HG03439 (cell line): Measurements from ENCODE around the gene INAVA.
"Not testable (repeated sequence)": the region's sequence is repeated elsewhere in the genome, so short reads cannot be mapped to it uniquely, and the experiment has no call there.

ENCODE experiments used
- ATAC-seq: cut with Tn5 transposase; IDR thresholded peaks from one replicate; pipeline ENCODE4 v1.9.1; 2021; ENCODE audit warnings: mild to moderate bottlenecking, moderate library complexity; ENCODE audit not compliant: unreplicated experiment

INAVA gene

DNA sequence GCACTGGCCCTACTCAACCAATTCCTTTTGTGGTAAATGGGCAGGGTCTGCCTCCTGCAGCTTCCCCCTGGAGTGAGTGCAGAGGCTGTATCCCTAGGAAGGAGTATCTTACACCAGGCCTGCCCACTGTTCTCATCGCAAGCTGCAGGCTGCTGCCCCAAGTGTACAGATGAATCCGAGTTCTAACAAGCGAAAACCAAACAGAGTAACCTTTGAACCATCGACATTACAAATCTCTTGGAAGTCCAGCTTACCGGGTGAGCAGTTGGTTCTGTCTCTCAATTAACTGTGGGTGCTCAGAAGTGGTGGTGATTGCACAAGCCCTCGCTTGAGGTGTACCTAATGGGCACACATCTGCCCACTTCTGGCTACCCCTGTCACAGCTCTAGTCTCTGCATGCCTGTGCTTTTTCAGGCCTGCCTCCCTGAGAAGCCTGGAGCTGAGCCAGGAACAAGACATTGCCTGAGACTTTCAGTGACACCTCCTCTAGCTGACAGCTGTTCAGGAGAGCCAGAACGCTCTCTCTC is 22.7 kb downstream of the INAVA start:
- no peak for ATAC-seq

DNA sequence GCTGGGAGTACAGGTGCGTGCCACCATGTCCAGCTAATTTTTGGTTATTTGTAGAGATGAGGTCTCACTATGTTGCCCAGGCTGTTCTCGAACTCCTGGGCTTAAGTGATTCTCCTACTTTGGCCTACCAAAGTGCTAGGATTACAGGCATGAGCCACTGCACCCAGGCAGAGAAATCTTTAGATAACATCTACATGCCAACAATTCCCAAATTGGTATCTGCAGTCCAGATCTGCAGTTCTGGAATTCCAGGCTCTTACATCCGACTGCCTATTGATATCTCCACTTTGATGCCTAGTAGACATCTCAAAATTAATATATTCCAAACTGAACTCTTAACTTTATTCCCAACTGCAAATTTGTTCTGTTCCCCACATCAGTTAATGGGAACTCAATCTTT is 23.3 kb downstream of the INAVA start:
- ATAC-seq = no peak

DNA sequence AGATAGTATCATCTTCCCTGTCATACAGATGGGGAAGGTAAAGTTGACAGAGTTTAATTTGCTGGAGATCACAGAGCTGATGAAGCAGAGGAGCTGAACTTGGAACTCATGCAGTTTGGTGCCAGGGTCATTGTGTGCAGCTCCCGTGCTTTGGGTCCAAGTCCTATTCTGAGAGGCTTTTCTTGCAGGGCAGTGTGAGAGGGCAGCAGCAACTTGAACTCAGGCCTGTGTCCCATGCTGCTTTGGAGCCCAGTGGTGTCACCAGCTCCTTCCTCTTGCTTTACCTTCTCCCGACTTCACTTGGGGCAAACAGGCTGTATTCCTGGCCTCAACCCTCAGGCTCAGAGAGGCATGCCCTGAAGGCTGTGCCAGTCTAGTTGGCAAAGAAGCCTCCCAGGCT is 24.7 kb downstream of the INAVA start:
- no peak for ATAC-seq

DNA sequence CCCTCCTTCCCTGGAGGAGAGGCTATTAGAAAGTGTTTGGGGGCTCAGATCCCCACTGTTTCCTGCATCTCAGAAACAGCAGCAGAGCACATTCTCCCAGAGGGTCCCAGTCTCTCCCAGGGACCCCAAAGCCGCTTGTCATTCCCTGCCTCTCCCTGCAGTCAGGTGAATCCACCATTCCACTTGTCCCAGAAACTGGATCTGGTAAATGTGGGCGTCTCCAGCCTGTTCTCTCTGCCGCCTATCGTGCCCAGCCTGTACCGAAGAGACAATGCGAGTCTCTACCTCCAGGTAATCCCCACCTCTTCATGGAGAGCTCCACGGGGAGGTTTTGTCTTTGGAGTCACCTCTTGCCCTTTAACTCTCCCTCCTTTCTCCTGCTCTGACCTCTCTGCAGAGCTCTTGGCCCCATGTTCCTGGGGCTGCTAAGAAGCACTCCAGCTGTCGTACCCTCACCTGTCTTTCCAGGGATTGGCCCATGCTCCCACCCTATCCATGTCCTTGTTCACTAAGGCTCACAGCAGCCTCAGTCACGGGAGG is 26.9 kb downstream of the INAVA start:
- ATAC-seq = no peak

DNA sequence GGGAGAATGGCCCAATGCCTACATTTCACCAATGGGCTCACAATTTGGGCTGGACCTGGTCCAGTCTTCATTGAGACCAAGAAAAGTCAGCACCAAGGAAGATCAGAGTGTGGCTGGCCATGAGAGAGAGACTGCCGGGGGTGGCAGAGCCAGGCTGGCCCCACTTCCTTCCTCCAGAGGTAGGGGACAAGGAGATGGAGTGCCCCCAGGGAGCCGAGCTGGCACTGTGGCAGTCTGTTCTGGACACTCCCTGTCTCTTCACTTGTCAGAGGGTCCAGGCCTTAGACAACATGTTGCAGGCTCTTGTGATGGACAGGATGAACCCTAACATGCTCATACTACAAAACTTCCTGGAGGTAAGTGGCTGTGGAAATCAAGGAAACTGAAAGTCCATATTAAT is 27.7 kb downstream of the INAVA start:
- ATAC-seq = no peak

DNA sequence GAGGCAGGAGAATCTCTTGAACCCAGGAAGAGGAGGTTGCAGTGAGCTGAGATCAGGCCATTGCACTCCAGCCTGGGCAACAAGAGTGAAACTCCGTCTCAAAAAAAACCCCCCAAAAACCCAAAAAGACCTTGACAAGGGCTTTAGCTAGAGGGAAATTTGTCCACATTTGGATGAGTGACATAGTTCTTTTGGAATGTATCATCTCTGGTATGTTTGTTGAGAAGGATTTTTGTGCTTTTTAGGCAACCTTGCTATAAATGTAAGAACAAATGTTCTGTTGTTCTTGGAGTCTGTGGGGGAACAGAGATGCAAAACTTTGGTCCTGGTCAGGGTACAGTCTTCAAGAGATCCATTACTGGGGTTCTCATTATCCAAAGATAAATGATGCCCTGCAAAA is 28.9 kb downstream of the INAVA start:
- no peak for ATAC-seq

DNA sequence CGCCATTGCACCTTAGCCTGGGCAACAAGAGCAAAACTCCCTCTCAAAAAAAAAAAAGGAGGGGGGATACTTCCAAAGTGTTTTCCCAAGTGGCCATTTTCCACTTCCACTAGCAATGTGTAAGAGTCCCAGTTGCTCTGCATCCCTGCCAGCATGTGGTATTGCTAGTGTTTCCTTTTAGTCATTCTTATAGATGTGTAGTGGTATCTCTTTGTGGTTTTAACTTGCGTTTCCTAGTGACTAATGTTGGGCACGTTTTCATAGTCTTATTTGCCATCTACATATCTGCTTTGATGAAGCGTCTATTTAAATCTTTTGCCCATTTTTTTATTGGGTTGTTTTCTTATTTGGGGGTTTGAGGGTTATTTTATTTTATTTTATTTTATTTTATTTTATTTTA is 31.1 kb downstream of the INAVA start:
- ATAC-seq = no peak

DNA sequence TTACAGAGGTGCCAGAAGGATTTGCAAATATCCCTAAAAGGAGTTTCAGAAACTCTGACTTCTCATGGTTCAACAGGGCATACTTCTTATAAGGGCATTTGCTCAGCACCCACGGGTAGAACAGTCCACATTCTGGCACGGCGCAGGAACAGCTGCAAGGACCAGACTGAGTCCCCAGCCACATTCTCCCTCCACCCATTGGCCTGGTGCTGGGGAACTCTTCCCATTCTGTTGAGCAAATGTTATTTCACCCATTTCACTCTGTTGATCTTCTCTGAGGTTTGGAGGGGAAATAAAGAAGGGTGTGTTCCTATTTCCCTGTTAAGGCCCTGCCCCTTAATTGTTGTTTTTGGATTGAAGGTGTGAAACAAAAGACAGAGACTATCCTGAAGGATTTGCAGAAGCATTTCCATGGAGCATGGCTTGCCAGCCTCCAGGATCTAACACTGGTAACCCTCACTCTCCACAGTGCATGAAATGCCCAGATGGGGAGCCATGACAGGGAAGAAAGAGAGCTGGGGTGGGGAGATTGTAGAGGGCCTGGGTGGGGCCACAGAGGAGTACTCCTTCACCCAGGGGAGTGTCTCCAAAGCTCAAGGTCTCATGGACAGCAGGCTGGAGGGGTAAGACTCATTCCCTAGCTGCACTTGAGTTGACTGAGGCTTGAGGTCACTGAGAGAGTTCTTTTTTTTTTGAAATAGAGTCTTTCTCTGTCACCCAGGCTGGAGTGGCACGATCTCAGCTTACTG is 35.0 kb downstream of the INAVA start:
- no peak for ATAC-seq

DNA sequence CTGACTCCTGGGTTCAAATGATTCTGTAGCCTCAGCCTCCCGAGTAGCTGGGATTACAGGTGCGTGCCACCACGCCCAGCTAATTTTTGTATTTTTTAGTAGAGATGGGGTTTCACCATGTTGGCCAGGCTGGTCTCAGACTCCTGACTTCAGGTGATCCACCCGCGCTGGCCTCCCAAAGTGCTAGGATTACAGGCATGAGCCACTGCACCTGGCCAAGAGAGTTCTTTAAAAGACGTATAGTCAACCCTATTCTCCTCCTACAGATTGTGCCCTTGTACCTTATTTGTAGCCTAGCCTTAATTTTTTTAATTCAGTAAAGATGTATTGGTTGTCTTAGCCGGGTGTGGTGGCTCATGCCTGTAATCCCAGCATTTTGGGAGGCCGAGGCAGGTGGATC is 35.6 kb downstream of the INAVA start:
- ATAC-seq = not testable (repeated sequence)

DNA sequence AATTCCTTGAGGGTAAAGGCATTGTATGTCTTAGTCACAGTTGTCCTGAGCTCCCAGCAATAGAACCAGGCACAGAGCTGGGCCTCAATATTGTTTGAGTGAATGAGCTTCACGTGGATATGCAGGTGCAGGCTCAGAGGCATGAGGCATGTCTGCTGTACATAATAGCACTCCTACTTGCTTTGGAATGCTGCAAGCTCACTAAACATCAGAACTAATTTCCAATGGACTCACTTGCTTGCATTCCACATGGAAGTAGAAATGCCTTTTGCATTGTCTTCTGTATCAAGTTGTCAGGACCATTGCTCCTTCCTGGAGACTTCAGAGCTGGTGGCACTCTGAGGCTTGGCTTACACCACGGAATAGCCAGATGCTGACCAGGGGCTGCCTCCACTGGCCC is 37.1 kb downstream of the INAVA start:
- no peak for ATAC-seq

DNA sequence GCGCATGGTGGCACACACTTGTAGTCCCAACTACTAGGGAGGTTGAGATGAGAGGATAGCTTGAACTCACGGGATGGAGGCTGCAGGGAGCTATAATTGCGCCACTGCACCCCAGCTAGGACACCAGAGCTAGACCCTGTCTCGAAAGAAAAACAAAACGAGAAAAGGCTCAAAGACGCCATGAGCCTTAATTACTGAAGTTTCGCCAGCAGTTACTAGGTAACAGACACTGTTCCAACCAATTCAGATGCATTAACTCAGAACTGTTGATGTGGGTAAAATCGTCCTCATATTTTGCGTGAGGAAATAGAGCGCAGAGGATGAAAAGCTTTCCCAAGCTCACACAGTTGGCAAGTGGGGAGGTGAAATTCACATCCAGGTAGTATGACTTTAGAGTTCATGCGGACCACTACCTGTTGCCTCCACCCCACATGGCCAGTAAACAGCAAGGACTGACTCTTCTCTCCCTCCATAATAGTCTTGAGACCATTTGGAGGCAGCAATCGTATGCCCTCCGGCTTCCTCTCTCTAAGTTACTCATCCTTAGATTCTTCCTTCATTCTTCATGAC is 40.1 kb downstream of the INAVA start:
- no peak for ATAC-seq

DNA sequence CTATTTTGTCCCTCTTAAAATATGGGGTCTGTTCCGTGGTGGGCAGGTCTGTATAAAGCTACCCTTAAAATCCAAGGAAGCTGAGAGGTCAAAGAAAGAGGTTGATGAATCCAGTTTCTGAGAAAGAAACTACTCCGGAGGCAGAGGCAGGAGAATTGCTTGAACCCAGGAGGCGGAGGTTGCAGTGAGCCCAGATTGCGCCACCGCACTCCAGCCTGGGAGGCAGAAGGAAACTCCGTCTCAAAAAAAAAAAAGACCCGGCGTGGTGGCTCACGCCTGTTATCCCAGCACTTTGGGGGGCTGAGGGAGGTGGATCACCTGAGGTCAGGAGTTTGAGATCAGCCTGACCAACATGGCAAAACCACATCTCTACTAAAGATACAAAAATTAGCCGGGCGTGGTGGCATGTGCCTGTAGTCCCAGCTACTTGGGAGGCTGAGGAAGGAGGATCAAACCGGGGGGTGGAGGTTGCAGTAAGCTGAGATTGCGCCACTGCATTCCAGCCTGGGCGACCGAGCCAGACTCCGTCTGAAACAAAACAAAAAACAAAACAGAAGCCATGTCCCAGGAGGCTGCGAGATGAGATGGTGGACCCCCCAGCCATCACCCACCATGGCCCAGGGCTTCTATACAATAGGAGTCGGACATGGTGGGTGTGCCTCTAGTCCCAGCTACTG is 40.7 kb downstream of the INAVA start:
- ATAC-seq = not testable (repeated sequence)

DNA sequence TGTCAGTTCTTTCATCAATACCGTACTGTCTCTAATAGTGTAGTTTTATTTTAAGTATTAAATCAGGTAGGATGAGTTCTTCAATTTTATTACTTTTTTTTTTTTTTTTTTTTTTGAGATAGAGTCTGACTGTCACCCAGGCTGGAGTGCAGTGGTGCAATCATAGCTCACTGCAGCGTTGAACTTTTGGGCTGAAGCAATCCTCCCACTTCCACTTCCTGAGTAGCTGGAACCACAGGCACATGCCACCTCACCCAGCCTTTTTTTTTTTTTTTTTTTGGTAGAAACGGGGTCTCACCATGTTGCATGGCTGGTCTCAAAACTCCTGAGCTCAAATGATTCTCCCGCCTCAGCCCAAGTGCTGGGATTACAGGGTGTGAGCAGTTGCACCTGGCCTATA is 44.3 kb downstream of the INAVA start:
- ATAC-seq = no peak

DNA sequence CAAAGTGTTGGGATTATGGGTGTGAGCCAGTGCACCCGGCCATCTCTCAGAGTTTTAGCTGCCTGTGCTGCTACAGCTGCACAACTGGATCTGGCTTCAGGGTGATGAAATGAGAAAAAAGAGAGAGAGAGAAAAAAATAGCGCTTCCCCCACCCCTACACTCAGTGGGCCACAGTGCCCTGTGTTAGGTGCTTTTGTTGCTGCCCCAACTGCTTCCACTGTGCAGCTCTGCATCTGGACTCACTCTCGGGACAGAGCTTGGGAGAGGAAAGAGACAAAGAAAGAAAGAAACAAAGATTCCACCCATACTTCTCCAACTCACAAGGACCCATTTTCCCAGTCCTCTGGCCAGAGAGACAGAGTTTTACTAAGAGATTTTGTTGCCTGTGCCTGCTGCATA is 50.4 kb downstream of the INAVA start:
- ATAC-seq = no peak

DNA sequence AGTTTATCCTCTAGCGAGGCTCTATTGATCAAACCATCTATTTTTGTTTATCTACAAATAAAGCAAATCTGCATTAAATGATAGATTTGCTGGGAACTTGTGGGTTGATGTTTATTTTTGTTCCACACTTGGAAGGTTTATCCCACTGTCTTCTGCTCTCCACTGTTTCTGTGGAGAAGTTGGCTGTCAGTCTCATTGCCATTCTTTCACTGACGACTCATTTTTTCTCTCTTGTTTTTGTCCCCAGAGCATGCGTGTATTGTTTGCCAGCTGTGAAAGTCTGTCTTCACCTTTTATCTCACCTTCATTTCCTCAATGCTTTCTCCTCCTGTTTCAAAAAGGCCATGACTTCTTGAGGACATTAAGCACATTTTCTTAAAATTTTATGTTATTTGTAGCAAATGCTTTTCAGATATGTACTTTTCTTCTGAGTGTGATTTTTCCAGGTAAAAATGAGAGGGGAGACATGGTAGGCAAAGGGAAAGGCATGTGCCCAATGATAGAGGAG is 52.4 kb downstream of the INAVA start:
- no peak for ATAC-seq

DNA sequence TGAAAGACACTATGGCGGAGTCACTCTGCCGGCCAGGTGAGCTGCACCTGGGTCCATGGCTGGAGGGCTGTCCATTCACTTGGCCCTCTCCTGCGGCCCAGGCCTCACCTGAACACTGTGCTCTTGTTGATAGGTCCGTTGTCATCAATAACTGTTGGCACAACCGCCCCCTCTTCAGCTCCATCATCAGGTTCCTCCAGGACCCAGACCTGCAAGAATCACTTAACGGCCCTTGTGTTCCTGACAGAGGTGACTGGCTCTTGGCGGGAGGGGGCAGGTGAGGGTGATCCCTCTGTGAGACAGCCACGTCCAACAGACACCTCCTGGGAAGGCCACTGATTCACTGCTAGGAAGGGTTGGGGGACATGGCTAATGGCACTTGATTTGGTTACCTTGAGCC is 54.9 kb downstream of the INAVA start:
- no peak for ATAC-seq

DNA sequence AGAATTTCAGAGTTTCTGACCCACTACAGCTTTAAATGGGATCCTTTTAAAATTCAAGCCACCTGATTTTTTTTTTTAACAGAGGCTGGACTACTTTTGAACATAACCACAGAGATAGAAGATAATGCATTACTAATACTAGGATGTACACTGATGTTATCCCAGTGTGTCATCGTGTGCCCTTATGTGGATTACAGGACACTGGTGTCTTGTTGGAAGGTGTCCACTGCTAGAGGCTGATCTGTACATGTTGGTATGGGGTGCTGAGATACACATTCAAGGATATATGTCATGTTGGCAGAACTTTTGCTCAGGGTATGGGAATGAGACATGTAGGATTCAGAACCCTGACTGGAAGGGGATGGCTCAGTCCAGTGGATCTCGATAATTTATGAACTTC is 56.3 kb downstream of the INAVA start:
- ATAC-seq = no peak

DNA sequence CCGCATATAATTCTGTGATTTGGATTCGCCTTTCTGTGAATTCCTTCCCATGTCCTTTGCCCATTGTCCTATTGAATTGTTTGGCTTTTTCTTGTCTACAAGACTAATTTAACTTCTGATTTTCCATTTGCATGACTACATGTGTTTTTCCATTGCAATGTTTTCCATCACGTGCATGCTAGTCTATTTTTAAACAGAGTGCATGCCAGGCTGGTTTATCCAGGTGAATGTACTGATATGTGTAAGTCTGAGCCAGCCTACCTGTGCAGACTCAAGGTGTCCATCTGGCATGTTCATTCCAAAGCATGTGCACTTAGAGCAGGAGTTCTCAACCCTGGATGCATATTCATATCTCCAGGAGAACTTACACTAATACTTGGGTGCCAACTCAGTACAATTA is 59.7 kb downstream of the INAVA start:
- ATAC-seq = no peak

DNA sequence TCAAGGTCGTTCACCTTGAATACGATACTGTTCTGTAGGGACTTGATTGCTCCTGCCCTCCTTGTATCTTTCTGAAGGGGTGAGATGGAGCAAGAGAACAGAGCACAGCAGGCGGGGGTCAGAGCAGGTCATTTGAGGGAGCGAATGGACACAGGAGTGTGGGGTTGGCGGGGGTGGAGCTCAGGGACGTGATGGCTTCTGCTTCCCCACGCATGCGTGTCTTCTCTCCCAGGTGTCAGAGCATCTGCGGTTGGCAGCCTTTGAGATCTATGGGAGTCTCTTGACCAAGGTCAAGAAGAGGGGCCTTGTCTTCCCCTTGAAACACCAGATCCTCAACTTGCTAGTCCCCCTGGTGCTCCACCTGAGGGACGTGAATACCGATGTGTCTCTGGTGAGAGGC is 63.9 kb downstream of the INAVA start:
- ATAC-seq = no peak

DNA sequence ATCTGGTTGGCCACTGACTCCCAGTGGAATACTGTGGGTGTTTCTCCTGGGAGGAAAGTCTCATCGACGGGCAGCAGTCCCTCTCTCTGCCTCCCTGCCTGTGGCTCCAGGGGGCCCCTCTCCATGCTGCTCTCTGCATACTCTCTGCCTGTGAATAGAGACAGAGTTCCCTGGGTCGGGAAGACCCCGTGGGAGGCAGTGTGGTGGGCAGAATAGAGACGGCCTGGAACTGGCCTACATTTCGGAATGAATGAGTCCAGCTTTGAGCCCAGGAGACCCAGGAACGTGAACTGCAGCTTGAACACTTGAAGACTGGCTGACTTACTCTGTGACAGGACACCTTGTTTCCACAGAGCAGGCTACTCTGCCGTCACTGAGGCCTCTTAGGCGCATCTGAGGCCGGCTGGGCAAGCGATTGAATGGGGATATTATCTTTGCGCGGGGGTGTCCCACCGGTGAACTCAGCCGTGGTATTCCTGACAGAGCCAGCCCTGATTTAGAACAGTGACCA is 64.8 kb downstream of the INAVA start:
- no peak for ATAC-seq

DNA sequence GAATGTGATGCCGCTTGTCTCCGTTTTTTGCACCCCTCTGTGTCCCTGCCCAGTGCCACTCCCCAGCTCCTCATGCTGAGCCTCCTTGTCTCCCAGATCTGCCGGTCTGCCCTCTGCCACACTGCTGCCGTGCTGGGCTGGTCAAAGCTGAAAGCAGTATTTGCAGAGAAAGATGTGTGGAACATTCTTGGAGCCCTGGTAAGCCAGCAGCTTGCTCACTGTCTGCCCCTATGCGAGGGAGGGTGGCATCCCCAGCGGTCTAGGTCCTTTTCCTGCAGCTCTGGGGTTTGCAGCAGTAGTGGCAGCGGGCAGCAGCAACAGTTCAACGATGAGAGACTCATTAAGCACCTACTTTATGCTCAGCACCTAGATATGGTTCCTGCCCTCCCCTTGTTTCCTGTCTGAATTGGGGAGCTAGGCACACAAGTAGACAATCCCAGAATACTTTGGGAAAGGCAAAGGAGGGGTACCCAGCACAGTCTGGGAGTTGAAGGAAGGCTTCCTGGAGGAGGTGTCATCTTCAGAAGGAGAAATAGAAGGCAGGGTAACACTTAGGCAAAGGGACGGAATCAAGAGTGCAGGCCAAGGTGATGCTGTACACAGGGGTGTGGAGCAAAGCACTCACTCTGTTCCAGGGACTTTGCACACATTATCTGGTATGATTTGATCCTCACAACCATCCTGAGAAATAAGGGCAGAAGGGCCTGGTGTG is 65.7 kb downstream of the INAVA start:
- no peak for ATAC-seq
